KG1 (cell line): ENCODE results near the gene PCDHGC4.

Source experiments
- DNase-seq: peaks from one replicate; lab custom pipeline; 2025; lab: John Stamatoyannopoulos, UW

The PCDHGC4 gene

GRCh38 chr5:141490771-141491170 lies 5.9 kb downstream of the PCDHGC4 start:
- DNase-seq: no peak

GRCh38 chr5:141491323-141492167 lies 6.7 kb downstream of the PCDHGC4 start:
- no peak for DNase-seq

DNA sequence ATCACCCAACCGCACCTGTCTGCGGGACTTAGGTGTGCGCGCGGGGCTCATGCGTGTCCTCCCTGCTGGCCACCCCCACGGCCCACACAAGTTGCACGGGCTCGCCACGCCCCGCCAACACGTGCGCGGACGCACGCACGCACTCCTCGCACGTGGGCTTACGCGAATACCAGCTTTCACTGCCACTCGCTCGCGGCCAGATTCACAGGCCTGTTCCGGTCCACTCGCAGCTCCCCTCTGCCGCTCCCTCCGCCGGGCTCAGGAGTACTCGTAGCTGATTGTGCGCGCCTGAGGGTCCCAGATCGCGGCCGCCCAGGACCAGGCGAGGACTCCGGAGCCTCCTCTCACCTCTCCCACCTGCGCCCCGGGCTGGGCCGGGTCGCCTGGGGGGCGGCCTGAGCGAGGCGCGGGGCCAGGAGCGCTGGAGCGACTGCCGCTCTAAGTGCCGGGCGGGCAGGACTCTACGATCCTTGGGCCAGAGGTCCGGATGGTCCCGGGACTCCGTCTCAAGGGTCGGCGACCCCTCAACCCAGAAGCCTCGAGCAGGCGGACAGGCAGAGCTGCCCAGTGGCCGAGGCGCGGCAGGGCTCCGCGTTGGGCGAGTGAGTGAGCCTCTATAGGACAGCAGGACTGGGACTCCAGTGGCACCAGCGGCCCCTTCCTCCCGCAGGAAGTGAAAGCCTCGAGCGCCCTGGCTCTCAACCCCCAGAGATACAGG lies 7.5 kb downstream of the PCDHGC4 start:
- DNase-seq: no peak

DNA sequence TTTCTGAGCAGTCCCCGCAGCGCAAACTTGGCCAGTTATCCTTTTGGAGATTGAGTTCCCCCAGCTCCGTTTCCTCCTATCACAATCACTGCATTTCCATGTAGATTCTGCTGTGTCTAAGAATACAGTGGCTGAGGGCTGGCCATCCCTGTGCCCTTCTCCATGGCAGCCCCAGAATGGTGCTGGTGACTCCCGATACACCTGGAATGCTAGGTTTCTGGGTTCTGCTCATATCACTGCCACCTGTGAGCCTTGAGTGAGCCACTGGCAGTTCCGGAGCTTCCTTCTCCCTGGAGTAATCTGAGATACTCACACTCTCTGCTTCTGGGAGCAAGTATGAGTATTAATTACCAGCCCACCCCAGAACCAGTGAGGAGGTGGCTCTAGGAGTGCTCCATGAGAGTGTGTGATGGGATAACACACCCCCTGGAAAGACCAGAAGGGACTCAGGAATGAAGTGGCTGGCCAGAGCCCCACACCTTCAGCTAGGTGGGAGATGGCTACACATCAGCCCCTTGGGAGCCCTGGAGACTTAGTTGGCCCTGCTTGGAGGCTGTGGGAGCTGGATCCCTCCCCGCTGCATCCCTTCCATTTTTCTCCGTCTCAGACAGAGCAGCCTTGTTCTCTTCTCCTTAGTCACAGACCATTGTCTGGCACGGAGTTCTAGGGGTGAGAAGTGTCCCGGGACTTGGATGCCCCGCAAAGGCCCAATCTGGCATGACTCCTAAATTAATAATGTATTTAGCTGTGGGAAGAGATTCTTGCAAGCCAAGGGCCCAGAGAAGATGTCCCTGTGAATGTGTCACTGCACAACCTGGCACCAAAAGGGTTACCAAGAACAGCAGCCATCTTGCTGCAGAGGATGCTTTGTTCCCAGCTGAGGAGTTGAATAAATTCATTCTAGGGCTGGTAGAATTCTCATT lies 8.9 kb downstream of the PCDHGC4 start:
- no peak for DNase-seq

DNA sequence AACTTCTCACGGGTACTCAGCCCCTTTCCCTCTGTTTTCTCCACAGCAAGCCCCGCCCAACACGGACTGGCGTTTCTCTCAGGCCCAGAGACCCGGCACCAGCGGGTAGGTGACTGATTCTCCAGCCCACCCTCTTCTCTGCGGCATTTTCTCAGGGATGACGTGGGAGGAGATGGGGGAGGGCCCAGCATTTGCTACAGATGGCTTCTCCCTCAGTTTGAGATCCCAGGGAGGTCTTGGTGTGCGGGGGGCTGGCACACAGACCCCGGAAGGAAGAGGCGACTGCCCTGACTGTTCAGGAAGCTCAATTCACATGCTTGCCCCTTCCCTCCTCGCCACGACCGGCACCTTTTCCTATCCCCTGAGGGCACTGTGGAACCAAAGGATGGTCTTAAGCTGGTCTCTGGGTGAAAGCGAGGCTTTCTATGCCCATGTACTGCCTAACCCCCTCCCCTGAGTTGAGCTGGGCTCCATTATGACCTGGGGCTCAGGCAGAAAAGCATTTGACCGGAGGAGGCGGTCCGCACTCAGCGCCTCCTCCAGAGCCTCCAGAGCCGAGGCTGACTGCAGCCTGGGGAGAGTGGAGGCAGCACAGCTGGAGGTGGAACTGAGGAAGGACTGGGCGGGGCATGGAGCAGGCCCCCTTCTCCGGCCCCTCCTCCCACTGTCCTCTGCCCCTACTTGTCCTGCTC lies 10.1 kb downstream of the PCDHGC4 start:
- no peak for DNase-seq

DNA sequence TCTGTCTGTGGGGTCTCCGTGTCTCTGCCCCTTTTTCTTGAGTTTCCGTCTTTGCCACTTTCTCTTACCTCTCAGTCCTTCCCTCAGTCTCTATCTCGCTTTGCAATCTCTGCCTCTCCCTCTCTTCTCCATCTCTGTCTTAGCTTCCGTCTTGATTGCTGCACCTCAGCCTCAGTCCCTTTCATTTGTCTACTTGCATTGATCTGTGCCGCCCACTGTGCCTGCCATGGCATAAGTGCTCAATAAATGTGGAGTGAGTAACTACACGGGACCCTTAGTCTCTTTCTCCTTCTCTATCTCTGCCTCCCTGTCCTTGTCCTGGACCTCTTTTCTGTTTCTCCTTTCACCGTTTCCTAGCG lies 10.6 kb downstream of the PCDHGC4 start:
- no peak for DNase-seq

DNA sequence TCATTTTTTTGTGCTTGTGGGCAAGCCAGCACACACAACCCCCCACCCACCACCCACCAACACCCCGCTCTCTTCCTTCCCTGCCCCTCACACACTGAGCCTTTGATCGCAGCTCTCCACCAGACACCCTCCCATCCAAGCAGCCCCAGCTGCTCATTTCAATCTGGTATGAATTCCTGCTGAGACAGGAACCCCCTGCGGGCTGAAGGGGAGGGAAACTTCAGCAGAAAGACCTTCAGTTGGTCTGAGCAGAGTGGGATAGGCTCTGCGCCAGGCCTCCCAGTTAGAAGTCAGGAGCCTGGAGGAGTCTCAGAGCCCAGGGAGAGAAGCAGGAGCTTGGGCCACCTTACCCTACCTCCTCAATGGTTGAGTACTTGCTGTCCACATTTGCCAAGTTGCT lies 11.2 kb downstream of the PCDHGC4 start:
- no peak for DNase-seq

DNA sequence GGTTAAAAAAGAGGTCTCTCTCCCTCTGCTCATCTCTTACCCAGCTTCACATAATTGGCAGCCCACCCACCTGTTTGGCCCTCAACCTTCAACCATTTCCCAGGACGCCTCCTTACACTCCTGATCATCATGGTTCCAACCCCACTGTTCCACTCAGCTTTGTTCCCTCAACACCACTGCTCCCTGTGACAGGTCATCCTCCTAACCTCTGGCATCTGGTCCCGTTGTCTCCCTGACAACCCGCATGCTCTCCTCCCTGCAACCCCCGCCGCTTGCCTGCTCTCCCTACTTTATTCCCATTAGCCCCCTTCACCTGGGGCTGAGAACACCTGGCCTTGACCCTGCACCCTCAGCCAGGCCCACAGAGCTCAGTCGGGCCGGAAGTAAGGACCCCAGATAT lies 16.9 kb downstream of the PCDHGC4 start:
- no peak for DNase-seq

- DNase-seq: no peak
These were observed 18.9 kb downstream of the PCDHGC4 start for GRCh38 chr5:141503681-141504080.

DNA sequence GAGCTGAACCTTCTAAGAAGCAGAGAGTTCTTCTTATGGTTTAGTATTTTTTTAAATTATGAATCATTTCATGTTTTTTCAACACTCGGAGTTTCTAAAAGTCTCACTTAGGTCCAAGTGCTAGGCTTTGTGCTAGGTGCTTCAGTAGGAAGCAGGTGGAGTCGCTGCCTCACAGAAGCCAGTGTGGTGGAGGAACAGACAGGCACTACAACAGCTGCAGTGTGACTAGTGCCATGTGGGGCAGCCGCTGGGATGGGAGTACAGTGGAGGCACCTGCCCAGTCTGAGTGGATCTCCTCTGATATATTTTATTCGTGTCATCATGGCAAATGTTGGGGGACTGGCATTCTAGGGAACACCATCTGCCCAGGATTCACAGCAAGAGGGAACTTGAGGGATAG lies 19.4 kb downstream of the PCDHGC4 start:
- no peak for DNase-seq

- no peak for DNase-seq
These were observed 21.7 kb downstream of the PCDHGC4 start for GRCh38 chr5:141506381-141507155.

DNA sequence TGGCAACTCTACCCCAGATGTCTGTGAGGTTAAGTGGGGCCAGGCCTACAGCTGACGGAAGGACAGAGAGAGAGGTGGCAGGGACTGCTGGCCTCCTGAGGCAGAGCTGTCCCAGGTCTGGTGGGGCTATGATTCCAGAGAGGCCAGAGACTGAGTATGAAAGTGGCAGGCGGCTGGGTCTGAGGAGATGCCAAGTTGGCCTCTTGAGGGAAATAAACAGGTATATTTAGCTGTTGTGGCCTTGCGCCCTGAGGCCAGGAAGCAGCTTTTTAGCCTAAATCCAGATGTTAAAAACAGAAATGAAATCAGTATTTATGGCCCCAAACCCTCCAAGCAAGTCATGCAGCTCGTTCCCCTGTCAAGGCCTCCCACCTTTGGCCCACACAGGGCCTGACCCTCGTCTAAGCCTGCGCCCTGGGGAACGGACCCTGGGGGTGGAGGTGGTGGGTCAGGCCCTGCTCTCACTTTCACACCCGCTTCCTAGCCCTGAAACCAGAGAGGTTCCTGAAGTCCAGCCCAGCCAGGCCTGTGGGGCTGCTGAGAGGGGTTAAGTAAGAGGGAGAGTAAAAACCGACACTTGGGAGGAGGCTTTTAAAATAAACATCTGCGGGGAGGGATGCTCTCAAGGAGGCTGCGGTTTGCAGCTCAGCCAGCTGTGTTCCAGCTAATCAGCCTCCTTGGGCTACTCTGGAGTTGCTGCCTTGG lies 22.7 kb downstream of the PCDHGC4 start:
- DNase-seq: no peak

- DNase-seq: no peak
These were observed 23.6 kb downstream of the PCDHGC4 start for GRCh38 chr5:141508440-141508797.

DNA sequence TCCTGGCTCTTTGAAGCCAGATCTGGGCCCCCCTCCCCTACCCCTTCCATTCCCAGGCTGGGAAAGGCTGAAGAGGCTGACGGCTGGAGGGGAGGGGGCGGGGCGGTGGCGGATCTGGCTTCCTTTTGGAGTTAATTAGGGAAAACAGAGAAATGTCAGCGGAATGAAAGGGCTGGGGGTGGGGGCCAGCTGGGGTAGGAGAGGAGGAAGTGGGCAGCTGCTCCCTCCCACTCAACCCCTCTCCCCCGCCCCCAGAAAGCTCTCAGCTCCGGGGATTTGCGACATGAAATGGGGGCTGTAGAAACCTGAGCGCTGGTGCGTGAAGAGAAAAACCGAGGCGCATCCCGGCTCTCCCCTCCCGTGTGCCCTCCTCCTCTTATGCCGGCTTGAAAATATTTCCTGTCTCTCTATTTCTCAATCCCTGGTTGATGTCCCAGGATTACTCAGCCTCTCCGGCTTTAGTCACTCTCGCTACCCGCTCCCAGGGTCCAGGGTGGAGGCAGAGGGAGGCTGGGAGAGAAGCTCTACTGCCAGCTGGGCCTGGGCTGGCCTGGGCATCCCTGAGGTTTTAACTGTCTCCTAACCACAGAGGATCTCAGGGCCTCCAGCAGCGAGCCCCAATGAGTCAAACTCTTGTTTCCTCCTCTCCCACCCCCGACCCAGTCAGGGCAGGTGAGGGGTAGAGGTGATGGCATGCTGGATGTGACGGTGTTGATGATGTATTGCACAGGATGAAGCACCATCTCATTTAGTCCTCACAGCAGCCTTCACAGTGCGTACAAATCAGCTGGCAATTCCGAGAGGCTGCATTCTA lies 24.2 kb downstream of the PCDHGC4 start:
- no peak for DNase-seq

- DNase-seq: no peak
These were observed 25.3 kb downstream of the PCDHGC4 start for GRCh38 chr5:141510160-141510559.

DNA sequence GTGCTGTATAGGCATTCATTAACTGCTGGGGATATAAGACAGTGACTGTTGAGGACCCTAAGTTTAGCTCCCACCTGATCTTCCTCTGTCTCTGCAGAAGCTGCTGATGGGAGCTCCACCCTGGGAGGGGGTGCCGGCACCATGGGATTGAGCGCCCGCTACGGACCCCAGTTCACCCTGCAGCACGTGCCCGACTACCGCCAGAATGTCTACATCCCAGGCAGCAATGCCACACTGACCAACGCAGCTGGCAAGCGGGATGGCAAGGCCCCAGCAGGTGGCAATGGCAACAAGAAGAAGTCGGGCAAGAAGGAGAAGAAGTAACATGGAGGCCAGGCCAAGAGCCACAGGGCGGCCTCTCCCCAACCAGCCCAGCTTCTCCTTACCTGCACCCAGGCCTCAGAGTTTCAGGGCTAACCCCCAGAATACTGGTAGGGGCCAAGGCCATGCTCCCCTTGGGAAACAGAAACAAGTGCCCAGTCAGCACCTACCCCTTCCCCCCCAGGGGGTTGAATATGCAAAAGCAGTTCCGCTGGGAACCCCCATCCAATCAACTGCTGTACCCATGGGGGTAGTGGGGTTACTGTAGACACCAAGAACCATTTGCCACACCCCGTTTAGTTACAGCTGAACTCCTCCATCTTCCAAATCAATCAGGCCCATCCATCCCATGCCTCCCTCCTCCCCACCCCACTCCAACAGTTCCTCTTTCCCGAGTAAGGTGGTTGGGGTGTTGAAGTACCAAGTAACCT lies 26.2 kb downstream of the PCDHGC4 start:
- DNase-seq: no peak

DNA sequence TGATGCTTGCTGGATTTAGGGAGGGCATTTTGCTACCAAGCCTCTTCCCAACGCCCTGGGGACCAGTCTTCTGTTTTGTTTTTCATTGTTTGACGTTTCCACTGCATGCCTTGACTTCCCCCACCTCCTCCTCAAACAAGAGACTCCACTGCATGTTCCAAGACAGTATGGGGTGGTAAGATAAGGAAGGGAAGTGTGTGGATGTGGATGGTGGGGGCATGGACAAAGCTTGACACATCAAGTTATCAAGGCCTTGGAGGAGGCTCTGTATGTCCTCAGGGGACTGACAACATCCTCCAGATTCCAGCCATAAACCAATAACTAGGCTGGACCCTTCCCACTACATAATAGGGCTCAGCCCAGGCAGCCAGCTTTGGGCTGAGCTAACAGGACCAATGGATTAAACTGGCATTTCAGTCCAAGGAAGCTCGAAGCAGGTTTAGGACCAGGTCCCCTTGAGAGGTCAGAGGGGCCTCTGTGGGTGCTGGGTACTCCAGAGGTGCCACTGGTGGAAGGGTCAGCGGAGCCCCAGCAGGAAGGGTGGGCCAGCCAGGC lies 27.0 kb downstream of the PCDHGC4 start:
- DNase-seq: no peak

GRCh38 chr5:141512390-141512910 lies 27.6 kb downstream of the PCDHGC4 start:
- no peak for DNase-seq
